HG03457 (cell line): Measurements from ENCODE around the gene CTSA.
"Not testable (repeated sequence)": the region's sequence is repeated elsewhere in the genome, so short reads cannot be mapped to it uniquely, and the experiment has no call there.

Experiments used
- ATAC-seq: cut with Tn5 transposase; IDR thresholded peaks from one replicate; pipeline ENCODE4 v1.9.1; 2021; ENCODE audit warnings: moderate number of reproducible peaks; ENCODE audit not compliant: unreplicated experiment

CTSA gene

DNA sequence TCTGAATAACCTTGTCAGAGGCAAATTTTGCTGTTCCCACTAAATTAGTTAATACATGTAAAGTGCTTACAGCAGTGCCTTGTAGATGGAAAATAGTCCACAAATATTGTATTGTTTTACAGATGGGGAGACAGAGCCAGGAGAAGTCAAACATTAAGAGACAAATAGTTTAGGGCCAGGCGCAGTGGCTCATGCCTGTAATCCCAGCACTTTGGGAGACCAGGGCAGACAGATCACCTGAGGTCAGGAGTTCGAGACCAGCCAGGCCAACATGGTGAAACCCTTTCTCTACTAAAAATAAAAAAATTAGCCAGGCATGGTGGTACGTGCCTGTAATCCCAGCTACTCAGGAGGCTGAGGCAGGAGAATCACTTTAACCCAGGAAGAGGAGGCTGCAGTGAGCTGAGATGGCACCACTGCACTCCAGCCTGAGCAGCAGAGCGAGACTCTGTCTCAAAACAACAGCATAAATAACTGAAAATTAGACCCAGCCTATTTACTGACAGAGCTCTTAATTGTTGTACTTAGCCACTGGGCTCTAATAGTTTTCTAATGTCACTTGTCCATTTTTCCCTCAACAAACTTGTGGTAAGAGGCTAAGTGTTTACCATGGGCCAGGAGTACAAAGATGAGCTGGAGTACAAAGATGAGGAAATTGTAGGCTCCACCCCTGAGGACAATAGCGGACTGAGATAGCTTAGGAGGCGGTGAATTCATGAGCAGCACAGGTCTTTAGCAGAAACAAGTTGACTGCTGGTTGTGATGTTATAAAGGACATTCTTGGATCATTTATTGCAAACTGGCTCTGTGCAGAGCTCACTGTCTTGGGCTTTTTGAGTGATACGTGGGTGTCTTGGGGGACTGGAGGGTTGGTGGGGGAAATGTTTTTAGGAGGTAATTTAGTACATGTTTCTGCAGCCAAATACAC is 27.3 kb upstream of the CTSA start:
- no peak for ATAC-seq

DNA sequence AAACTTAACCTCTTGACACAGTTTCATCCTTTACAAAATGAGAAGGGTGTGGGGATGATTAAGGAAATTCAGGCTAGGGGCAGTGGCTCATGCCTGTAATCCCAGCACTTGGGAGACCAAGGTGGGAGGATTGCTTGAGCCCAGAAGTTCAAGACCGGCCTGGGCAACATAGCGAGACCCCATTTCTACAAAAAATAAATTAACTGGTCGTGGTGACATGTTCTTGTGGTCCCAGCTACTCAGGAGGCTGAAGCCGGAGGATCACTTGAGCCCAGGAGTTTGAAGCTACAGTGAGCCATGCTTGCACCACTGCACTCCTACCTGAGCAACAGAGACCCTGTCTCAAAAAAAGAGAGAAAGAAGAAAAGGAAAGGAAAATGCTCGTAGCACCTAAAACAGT is 24.7 kb upstream of the CTSA start:
- no peak for ATAC-seq

DNA sequence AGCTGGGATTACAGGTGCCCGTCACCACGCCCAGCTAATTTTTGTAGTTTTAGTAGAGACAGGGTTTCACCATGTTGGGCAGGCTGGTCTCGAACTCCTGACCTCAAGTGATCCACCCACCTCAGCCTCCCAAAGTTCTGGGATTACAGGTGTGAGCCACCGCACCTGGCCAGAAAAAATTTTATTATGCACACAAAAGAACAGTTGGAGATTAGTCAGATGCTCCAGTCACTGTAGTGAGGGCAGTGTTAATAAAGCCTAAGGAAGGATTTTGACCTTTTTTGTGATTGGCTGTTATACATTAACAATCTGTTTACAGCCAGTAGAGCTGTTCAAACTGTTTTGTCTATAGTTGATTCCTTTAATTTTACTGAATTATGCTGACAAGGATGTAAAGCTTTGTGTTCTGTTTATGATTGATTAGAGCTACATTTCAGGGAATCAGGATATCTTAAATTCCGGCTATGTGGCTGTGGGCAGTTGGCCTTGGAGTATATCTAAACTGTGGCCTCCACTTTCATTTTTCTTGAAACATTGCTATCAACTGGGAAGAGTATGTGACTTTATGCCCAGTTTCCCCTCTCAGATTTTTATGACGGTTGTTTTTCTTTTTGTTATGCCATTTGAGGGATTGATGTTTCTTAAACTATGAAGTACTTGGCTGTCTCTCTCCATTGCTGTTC is 23.9 kb upstream of the CTSA start:
- no peak for ATAC-seq

DNA sequence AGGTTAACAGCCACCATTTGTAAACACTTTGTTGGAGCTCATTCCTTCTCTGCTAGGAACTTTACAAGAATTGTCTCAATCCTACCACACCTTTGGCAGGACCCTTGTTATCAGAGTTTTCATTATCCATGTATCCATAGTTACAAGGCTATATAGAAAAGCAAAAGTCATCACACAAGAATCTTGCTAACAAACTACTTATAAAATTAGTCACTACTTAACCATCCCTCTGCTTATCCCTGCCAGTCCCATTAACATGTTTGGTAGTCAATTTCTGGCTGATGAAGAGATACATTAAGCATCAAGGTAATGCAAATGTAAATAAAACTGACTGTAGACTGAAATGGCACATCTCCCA is 23.3 kb upstream of the CTSA start:
- no peak for ATAC-seq

DNA sequence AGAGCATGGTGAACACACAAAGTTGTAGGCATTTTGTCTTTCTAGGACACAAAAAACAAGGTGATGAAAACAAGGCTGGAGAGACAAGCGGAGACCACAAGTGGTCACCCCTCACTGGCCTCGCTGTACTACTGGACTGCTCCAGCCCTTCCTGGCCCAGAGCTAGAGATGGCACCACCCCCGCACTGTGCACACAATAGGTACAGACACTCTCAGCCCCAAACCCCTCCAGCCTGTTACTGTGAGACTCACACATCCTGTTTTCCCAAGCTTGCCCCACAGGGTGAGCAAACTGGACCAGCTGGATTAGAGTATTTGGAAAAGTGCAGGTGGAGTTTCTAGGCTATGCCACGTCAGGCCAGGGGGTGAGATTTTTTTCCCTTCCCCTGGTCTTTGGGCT is 18.5 kb upstream of the CTSA start:
- no peak for ATAC-seq

DNA sequence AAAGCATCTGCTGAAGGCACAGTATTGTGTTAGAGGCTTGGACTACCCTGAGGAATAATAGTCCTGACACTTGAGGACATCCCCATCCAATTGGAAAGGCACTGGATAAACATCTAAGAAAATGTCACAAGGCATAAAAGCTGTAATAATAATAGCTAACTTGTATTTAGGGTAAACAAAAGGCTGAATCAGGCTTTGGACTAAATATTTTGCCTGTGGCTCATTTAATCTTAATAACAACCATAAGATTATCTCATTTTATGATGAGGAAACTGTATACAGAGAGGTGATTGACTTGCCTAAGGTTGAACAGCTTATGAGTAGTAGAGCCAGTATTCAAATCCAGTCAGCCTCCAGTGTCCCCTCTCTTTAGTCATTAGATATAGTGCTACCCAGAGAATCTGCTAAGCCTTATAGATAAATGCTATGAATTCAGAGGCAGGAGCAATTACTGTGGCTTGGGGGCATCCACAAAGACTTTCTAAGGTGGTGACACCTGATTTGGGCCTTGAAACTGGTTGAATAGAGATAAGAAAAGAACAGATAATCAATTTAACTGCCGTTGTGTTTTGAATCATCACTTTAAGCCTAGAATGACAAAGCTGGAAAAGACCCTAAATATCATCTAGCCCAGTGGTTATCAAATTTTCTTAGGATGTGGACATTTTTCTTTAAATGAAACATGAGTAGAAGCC is 17.6 kb upstream of the CTSA start:
- no peak for ATAC-seq

DNA sequence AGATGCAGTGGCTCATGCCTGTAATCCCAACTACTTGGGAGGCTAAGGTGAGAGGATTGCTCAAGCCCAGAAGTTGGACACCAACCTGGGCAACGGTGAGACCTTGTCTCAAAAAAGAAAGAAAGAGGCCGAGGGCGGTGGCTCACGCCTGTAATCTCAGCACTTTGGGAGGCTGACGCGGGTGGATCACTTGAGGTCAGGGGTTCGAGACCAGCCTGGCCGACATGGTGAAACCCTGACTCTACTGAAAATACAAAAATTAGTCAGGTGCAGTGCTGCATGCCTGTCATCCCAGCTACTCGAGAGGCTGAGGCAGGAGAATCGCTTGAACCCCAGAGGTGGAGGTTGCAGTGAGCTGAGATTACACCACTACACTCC is 17.0 kb upstream of the CTSA start:
- ATAC-seq, result not testable (repeated sequence)

DNA sequence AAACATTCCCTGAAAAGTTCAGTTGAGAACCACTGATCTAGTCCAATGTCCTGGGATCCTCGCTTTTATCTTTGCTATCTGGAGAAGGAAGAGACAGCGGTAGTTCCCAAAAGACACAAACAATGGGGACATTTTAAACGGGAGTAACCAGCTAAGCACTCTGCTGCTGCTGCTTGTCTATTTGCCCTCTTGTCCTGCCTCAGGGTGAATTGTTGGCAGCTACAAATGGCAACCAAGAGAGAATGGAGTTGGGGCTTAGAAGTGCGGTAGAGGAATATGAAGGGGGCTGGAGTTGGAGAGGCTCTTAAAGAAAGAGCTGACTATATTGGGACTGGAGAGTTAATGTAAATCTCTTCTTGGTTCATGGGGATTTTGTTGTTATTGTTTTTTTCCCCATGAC is 16.6 kb upstream of the CTSA start:
- no peak for ATAC-seq

DNA sequence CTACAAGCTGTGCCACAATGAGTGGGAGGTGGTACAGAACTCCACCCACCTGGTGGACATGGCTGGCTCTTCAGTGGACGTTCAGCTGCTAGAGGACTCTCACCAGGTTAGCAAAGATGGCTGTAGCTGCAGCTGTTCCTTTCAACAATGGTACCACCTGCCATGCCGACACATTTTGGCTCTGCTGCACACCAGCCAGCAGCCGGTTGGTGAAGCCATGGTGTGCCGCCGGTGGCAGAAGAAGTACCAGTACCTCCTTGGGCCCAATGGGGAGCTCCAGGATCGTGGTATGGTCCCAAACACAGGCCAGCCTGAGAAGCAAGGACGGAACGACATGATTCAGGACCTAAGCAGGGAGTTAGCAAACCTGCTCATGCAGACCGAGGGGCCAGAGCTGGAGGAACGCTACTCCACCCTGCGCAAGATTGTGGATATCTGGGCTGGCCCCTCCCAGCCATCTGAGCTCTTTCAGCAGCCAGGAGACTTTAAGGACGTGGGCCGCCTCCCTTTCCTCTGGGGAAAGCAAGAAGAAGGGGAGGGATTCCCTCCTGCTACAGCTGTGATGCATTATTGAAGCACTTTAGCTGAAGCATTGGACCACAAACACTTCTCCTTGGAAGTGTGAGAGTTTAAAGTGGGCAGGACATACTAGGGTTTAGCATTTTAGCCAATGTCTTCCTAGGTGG is 12.9 kb upstream of the CTSA start:
- ATAC-seq, result no peak

DNA sequence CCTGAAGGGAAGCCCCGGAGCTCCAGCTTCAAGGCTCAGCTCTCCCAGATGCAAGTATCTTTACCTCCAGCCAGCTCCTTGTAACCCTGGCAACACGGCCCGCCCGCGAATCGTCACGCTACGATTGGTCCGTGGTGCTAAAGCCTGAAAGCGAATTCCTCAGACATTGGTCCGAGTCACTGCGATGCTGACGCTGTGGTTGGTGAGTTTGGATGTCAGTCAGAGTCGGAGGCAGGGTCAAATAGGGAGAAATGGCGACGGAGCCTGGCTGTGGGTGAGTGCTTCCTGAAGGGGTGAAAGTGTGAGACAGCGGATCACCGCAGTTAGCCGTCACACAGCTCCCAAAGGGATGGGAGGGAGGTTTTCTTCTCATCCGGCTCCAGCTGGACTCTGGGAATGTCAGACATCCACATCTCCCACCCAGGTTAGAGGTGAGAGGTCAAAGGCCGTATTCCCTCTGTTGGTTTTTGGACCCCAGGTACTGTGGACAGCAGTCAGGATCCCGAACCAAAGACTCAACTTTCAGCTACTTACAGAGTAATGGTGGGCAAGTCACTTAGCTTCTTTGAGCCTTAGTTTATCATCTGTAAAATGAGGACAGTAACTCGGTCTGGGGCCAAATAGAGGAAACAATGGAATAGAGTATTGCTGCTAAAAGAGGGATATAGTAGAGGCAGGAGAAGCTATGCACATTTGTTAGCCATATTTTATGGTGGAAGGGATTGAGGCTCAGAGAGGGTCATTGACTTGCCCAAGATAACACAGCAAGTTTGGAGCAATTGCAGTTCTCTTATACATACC is 9.9 kb upstream of the CTSA start, which contains the start of gene ZSWIM1:
Gene ZSWIM1, plus strand, starts transcription at position 240 of the 801 bp plus-strand sequence. CDS start 1,366 bp downstream, outside the sequence.
- peak; percentile 96 for ATAC-seq

DNA sequence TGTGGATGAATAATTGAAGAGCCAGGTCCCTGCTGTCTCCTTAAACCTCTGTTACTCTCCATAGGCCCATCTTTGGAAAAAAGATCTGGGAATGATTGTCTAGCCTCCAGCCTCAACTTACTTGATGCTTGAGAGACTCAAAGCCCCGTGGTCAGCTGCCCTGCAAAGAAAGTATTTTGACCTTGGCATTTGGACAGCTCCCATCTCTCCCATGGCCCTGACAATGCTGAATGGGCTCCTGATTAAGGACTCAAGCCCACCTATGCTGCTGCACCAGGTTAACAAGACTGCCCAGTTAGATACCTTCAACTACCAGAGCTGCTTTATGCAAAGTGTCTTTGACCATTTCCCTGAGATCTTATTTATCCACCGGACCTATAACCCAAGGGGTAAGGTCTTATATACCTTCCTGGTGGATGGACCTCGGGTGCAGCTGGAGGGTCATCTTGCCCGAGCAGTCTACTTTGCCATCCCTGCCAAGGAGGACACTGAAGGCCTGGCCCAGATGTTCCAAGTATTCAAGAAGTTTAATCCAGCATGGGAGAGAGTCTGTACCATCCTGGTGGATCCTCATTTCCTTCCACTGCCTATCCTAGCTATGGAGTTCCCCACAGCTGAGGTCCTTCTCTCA is 8.6 kb upstream of the CTSA start:
- no peak for ATAC-seq

DNA sequence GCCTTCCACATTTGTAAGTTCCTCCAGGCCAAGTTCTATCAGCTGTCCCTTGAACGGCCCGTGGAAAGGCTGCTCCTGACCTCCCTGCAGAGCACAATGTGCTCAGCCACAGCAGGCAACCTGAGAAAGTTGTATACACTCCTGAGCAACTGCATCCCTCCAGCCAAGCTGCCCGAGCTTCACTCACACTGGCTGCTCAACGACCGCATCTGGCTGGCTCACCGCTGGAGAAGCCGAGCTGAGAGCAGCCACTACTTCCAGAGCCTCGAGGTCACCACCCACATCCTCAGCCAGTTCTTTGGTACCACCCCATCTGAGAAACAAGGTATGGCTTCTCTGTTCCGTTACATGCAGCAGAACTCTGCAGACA is 8.1 kb upstream of the CTSA start:
- no peak for ATAC-seq

DNA sequence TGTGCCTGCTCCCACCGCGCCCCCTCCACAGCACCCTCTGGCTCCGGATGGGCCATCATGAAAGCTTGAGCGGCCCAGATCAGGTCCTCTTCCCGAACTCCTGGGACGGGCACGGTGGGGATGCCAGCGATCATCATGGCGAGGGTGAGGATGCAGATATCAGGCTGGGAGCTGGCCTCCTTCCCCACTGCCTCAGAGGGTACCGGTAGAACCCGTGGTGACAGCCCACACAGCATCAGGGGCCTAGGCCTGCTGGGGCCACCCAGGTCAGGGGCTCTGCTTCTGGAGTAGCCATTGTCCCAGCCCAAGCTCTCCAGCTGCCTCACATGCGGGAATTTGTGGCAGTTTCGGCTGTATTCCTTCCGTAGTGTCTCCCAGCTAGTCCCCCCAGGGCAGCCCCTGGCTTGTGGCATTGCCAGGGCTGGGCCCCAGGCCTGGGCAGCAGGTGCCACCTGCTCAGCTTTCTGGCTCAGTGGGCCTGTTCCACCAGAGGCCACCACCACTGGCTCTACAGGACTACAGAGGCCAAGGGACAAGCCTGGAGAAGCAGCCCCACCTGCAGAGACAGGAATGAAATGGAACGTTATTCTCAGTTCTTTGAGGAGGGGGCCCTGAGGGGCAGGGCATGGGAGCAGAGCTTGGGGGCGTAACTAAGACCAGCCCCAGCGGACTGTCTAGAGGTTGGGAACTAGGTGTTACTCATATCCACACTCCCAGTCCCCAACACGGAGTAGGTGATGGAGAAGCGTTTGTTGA is 4.4 kb upstream of the CTSA start:
- ATAC-seq, result no peak

DNA sequence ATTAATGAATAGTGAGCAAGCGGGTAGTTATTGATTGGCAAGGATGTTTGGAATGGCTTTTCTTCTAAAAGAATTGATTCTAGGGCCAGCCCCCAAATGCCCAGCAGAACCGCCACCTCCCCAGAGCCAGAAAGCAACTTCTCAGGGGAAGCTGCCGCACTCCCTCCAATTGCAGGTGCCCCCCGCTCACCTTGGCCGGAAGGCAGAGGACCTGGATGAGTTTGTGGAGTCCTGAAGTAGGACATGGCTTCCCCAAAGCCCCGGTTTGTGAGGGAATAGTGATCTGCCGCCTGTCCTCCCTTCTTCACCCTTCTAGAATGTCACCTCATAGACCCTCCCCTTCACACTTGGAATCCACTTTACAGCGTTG is 3.8 kb upstream of the CTSA start, which contains the start of gene SPATA25:
Gene SPATA25, minus strand, starts transcription at position 277 of the 370 bp plus-strand sequence. Its CDS starts 32 bp downstream, at position 245.
- no peak for ATAC-seq

DNA sequence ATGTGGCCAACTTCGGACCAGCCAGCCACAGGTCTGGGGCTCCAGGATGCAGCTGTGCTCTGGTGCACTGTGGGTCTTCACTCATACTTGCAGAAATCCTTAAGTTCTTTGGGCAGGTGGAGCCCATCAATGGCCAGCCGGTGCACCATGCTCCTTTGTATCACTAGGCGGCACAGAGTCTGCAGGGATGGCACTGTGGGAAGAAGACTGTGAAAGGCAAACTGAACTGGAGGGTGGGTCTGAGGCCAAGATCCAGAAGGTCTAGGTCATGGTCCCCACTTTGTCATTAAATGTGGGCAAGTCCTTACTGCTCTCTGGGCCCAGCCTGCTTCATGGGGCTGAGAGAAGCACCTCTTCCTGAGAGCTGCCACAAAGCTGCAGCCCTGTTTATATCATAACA is 2.5 kb upstream of the CTSA start:
- ATAC-seq, result no peak

DNA sequence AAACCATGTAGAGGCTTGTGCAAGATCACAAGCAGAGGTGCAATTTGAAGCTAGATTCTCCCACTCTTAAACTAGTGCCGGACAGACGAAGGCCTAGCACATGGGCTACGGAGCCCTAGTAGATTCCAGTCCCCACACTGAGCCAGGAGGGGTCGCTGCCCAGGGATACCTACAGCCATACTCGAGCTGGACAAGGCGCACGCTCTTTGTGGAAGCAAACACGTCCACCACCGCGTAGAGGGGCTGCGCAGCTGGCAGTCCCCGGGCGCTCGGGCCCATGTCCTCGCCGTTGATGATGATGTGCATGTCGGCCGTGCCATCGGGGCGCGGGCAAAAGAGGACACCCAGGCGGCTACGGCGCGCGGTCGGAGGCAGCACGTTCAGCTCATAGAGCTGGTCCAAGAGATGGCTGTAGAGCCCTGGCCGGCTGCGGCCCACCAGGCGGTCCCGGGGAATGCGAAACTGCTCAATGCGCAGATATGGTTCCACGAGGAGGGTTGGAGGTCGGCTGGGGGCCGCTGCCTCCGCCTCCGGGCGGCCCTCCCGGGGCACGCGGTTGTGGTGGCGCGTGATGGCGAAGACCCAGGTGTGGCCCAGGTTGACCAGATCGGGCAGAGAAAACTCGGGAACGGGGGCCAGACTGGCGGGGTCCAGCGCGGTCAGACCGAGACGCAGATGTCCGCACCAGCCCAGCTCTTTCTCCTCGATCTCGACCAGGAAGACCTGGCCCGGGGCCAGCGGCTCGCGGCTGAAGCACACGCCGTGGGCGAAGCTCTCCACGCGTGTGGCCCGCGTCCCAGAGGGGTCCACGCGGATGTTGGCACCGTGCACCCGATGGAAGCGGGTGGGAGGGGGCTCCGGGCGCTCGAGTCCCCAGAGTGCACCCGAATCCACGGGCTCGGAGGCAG is 804 bp upstream of the CTSA start:
- peak; percentile 20 for ATAC-seq

DNA sequence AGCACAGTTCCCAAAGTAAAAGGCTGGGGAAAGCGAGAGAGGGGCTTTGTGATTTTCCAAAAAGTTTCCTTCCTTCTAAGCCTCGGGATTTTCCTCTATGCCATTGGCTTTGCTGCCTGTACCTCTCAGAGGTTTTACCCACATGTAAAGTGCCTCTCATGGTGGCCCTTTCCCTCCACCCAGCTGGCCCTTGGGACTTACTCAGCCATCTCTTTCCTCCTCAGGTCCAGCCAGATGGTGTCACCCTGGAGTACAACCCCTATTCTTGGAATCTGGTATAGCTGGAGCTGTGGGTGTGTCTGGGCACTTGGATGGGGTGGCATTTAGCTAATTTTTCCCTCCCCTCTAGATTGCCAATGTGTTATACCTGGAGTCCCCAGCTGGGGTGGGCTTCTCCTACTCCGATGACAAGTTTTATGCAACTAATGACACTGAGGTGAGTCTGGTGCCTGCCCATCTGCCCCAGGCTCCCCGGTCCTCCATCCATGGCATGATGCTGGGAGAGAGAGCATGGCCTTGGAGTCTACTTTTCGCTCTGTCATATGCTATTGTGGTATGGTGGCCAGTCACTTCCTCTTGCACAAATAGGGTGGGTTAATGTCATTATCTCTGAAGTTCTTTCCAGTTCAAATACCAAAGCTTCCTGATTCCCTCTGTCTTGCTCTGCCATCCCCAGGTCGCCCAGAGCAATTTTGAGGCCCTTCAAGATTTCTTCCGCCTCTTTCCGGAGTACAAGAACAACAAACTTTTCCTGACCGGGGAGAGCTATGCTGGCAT is 1.1 kb downstream of the CTSA start:
- ATAC-seq, result no peak
